Pancreas (tissue), 10 donors: ENCODE data around the gene DDX1. TPM values are rescaled to one million over a fixed set of nuclear protein-coding genes. Genes with fewer than 3 reads are reported as not detected.

Experiments
- ATAC-seq, 4 donors: fragments of 200-7000 bp; cut with Tn5 transposase; one replicate each; pipeline versions ENCODE4 v1.8.0 to v1.9.1; 2020; ENCODE audit warnings: mild to moderate bottlenecking in 4 of 4, moderate library complexity in 4 of 4
- DNase-seq, 6 donors: peaks; one replicate each; pipeline ENCODE4 v3.0.0-alpha.2; 2020
- FAIRE-seq: peaks from 2 replicates; lab custom pipeline; 2012; peaks lifted over from hg19 to GRCh38; lab: Jason Lieb, UNC
- H3K27ac ChIP-seq, 4 donors: fragments of 200-600 bp; sonication (generic); 1 replicate in 3 of 4; 2 replicates in 1 of 4; pipeline versions ENCODE4 v1.5.0 to v1.8.0; 2020
- H3K27me3 ChIP-seq, 4 donors: fragments of 200-600 bp; one replicate each; pipeline ENCODE4 v1.8.0; 2021
- H3K36me3 ChIP-seq, 3 donors: fragments of 200-600 bp; sonication (generic) in 1 of 3; one replicate each; pipeline versions ENCODE4 v1.5.0 to v1.8.0; 2020 to 2021
- H3K4me1 ChIP-seq, 3 donors: fragments of 200-600 bp; one replicate each; pipeline ENCODE4 v1.8.0; 2021
- H3K4me3 ChIP-seq, 4 donors: fragments of 200-600 bp; sonication (generic) in 2 of 4; one replicate each; pipeline versions ENCODE4 v1.5.0 to v1.8.0; 2020 to 2021
- H3K9me3 ChIP-seq, 4 donors: fragments of 200-600 bp; one replicate each; pipeline ENCODE4 v1.8.0; 2021
- WGBS, 2 donors: extraction: QIAGEN DNeasy Blood & Tissue Kit; methylation state at CpG; one replicate each; pipeline ENCODE4 v1.1.7; 2013; 5-methylcytosine and 5-hydroxymethylcytosine counted together
- intact Hi-C, 3 donors: fragments of 100-400 bp; cut with DNase I; formaldehyde crosslinking; loops; one replicate each; pipeline versions ENCODE4 v1.11.1 to v1.14.2; 2022
- polyA plus RNA-seq, 2 donors: library from polyadenylated mRNA; stranded (reverse); fragments of 200-250 nt; gene quantifications; one replicate each; pipeline ENCODE4 v1.2.3, GENCODE V29; 2013
- total RNA-seq, 6 donors: library from RNA; stranded (reverse); fragmentation: NEBNext Ultra II Directional in 4 of 6; extraction: Animal tissue kit (Norgen Biotek cat#: 25700) in 4 of 6; gene quantifications; one replicate each; pipeline versions ENCODE4 v1.2.1 to v1.2.4, GENCODE V29; 2021 to 2023
- TF ChIP-seq, protein P1 (sequence below), 4 donors: fragments of 200-600 bp; sonication (generic) in 3 of 4; IDR thresholded peaks; one replicate each; pipeline versions ENCODE4 v1.5.0 to v1.8.0; 2021; ENCODE audit warnings: antibody characterized with exemption in 4 of 4
- donor health status: healthy with polysubstance abuse.
- donor health status: DM: no; HTN: no; CAD: no; lungs with moderate emphysema.
- donor health status: DM: no; HTN: no; CAD: no.
- donor health status: control.
- donor health status: control.
- donor health status: Bipolar disorder and iron deficiency.
- donor health status: DM: yes; HTN: yes; CAD: no.
- donor health status: DM: no; HTN: no; CAD: no.
- donor health status: DM: no; HTN: no; CAD: no.
- donor health status: DM: yes; HTN: yes; CAD: no.

Gene DDX1
- total and polyA plus RNA-seq, 8 donors, result 25.5 to 55.1 (median 43.1) TPM

DNA sequence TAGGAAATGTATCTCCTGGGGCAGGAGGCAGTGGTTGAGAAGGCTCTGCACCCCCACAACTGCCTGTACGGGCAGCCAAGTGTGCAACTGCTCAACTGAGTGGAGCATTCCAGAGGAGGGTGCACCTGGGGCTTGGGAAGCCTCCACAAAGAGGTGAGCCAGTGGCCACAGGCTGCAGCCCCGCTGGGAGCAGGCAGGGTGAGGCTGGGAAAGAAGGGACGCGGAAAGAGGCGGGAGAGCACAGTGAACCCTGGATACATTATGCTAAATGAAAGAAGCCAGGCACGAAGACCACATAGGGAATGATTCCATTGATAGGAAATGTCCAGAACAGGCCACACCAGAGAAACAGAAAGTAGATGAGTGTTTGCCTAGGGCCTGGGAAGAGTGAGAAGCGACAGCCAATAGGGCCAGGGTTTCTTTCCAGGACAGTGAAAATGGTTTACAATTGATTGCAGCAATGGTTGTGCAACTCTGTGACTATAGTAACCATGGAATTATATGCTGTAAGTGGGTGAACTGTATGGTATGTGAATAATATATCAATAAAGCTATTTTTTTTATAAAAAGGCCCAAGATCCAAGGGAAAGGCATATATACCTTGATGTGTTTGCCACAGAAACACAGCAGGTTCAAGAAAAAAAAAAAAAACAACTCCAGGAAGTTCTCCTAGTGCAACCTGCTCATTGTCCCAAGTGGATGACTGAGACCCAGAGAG lies 82.4 kb downstream of the DDX1 start:
- 61 to 64% methylated on average over 7 of the region's 7 CpGs for WGBS, 2 donors
- Histone ChIP-seq H3K36me3 (no peaks in the 10 kb centered on the region), H3K27me3 (no peaks in the 10 kb centered on the region), H3K9me3 (no peaks in the 10 kb centered on the region), H3K4me3 (no peak overlapping the region), H3K4me1 (no peaks in the 10 kb centered on the region), H3K27ac (no peak overlapping the region)
- TF ChIP-seq, protein P1, sequence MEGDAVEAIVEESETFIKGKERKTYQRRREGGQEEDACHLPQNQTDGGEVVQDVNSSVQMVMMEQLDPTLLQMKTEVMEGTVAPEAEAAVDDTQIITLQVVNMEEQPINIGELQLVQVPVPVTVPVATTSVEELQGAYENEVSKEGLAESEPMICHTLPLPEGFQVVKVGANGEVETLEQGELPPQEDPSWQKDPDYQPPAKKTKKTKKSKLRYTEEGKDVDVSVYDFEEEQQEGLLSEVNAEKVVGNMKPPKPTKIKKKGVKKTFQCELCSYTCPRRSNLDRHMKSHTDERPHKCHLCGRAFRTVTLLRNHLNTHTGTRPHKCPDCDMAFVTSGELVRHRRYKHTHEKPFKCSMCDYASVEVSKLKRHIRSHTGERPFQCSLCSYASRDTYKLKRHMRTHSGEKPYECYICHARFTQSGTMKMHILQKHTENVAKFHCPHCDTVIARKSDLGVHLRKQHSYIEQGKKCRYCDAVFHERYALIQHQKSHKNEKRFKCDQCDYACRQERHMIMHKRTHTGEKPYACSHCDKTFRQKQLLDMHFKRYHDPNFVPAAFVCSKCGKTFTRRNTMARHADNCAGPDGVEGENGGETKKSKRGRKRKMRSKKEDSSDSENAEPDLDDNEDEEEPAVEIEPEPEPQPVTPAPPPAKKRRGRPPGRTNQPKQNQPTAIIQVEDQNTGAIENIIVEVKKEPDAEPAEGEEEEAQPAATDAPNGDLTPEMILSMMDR (IDR thresholded peaks at IDR 0.05), result no peak
- ATAC-seq (peak in 2 of 4 donors; percentile 19 to 34), DNase-seq (no peak), FAIRE-seq (no peak)
- intact Hi-C loops, result no loop called here

DNA sequence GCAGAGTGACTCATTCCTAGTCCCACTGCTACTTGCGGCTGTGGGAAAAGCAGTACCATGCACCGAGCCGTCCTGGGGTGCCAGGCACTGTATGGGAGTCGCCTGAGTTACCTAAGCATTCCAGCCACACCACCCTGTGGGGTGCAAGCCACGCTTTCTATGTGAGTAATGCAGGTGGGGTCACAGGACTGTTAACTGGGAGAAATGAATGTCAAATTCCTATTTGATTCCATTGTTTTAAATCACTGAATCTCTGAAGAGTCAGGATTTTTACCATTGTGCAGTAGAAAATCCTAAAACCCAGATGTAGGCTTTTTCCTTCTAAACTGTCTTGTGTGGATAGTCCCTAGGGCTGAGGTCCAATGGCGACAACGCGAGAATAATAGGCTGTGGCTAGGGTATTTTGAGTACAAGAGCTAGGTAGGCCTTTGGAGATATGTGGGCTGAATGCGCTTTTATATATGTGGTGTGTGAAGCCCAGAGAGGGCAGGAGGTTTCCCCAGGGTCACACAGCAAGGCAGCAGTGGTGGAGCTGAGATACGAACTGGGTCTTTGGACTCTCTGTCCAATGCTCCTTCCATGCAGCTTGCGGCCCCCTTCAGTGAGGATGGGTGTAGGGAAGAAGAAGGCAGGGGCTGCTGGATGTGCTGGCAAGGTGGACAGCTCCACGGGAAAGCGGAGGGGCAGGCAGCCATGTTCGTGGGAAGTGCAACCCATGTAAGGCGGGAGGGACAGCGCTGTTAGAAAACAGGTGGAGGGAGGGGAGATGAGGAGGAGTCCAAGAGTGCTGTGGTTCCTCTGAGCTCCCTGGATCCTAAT lies 83.2 kb downstream of the DDX1 start:
- no peaks in the 10 kb centered on the region for H3K9me3 ChIP-seq
- H3K4me1 ChIP-seq, result no peaks in the 10 kb centered on the region
- H3K36me3 ChIP-seq, result no peaks in the 10 kb centered on the region
- ATAC-seq (peak in 1 of 4 donors; percentile 38), DNase-seq (no peak), FAIRE-seq (no peak)
- H3K4me3 ChIP-seq, result no peak overlapping the region
- TF ChIP-seq, protein P1 (IDR thresholded peaks at IDR 0.05), result no peak
- 83 to 92% methylated on average over 16 of the region's 16 CpGs for WGBS, 2 donors
- no peaks in the 10 kb centered on the region for H3K27me3 ChIP-seq
- no peak overlapping the region for H3K27ac ChIP-seq
- intact Hi-C loops, result no loop called here

DNA sequence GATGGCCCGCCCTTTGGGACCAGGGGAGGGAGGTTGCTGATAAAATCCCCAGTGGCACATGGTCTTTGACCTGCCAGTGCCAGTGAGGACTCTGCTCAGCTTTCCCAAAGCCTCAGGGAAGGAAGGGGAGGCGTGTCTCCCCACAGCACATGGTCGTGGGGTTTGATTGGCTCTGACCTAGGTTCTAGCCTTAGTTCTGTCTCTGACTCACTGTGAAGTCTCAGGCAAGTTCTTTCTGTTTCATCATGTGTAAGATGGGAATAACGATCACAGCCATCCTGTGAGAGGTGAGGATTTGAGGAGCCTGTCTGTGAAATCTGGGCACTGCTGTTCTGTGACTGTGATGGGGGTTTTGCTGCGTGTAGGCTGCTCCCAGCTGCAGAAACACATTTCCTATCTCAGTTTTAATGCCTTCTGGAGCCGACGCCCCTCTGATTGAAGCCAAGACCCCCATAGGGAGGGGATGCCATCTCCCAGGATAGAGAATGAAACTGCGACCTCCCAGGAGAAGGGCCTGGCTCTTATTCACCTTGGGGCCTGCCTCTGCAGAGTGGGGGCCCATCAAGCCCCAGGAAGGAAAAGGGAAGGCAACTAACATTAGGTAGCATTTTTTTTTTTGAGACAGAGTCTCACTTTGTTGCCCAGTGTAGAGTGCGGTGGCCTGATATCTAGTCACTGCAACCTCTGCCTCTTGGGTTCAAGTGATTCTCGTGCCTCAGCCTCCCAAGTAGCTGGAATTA lies 84.0 kb downstream of the DDX1 start:
- no peaks in the 10 kb centered on the region for H3K4me1 ChIP-seq
- H3K36me3 ChIP-seq, result no peaks in the 10 kb centered on the region
- no peaks in the 10 kb centered on the region for H3K9me3 ChIP-seq
- ATAC-seq, result no peak
- H3K27ac ChIP-seq, result no peak overlapping the region
- no peak for DNase-seq
- WGBS, 2 donors, result 68 to 82% methylated on average over 10 of the region's 10 CpGs
- H3K4me3 ChIP-seq, result no peak overlapping the region
- H3K27me3 ChIP-seq, result no peaks in the 10 kb centered on the region
- intact Hi-C loops, result no loop called here
- no peak for FAIRE-seq
- TF ChIP-seq, protein P1 (IDR thresholded peaks at IDR 0.05), result no peak

DNA sequence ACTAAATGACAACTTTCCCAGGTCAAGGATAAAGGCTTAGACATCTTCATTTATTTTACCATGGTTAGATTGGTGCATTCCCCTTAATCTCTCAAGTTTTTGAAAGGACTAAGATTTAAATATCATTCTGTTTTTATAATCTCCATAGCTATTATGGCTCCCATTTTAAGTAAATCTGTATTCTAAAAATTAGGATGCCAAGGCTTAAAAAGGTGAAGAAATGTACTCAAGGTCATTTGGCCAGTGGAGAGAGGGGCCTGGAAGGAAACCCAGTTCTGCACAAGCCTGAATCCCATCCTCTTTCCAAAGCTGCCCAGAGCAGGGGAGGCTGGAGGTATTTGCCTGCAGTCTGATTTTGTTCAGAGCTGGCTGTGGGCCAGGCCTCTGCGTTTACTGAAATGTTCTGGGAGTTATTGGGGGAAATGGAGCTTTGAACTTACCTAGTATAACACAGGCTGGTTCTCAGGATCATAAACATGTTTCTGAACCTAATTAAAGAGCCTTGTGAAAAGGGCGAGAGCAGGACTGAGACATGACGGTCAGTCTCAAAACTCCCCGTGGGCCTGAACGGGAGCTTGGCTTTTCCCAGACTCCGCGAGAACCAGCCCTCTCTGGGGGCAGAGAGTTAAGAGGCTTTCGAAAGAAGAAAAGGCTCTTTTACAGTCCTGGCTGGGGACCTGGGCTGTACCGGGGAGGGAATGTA lies 85.6 kb downstream of the DDX1 start:
- Histone ChIP-seq H3K36me3 (no peaks in the 10 kb centered on the region), H3K27me3 (no peaks in the 10 kb centered on the region), H3K9me3 (no peaks in the 10 kb centered on the region), H3K27ac (peak overlapping the region in 1 of 4 donors; percentile 13), H3K4me1 (no peaks in the 10 kb centered on the region), H3K4me3 (no peak overlapping the region)
- WGBS, 2 donors, result 31 to 34% methylated on average over 9 of the region's 9 CpGs
- intact Hi-C loops, result no loop called here
- peak in 1 of 6 donors; percentile 18 for DNase-seq
- TF ChIP-seq, protein P1 (IDR thresholded peaks at IDR 0.05), result no peak
- ATAC-seq, result peak in 3 of 4 donors; percentile 42 to 59 (median 50)
- FAIRE-seq, result no peak
